ENCODE measurements around the gene FMNL2. TPM values are rescaled to one million over a fixed set of nuclear protein-coding genes. Genes with fewer than 3 reads are reported as not detected.
"Not testable (repeated sequence)": the region's sequence is repeated elsewhere in the genome, so short reads cannot be mapped to it uniquely, and the experiment has no call there.

Gene FMNL2
- total RNA-seq, 4 donors from 2014 or later, result 37.7 to 60.9 (median 52.1) TPM

GRCh38 chr2:152320814-152321213, 14.2 kb upstream of the FMNL2 start:
- WGBS, 2 donors, result 87 to 91% methylated on average over 5 of the region's 5 CpGs
- H3K27me3 ChIP-seq, result no peaks in the 10 kb centered on the region
- H3K4me1 ChIP-seq, result no peaks in the 10 kb centered on the region
- no peak for TF ChIP-seq POLR2A (IDR thresholded peaks at IDR 0.05)
- no peak for TF ChIP-seq CTCF (IDR thresholded peaks at IDR 0.05)
- intact Hi-C loops (cut with DNase I), result no loop called here
- no peaks in the 10 kb centered on the region for H3K36me3 ChIP-seq
- H3K9me3 ChIP-seq, result no peaks in the 10 kb centered on the region
- no peak for DNase-seq
- H3K4me3 ChIP-seq (replicated peaks in 1 of 3), result no peak overlapping the region
- H3K27ac ChIP-seq, result no peak overlapping the region

GRCh38 chr2:152322222-152322621, 12.8 kb upstream of the FMNL2 start:
- no peak overlapping the region for H3K27ac ChIP-seq
- no peaks in the 10 kb centered on the region for H3K9me3 ChIP-seq
- no peaks in the 10 kb centered on the region for H3K27me3 ChIP-seq
- no peak overlapping the region for H3K4me3 ChIP-seq (replicated peaks in 1 of 3)
- H3K36me3 ChIP-seq, result no peaks in the 10 kb centered on the region
- TF ChIP-seq POLR2A (IDR thresholded peaks at IDR 0.05) (no peak), CTCF (IDR thresholded peaks at IDR 0.05) (no peak)
- WGBS, 2 donors, result 91 to 92% methylated on average over 4 of the region's 4 CpGs
- no peaks in the 10 kb centered on the region for H3K4me1 ChIP-seq
- DNase-seq, result no peak
- intact Hi-C loops (cut with DNase I), result no loop called here

DNA sequence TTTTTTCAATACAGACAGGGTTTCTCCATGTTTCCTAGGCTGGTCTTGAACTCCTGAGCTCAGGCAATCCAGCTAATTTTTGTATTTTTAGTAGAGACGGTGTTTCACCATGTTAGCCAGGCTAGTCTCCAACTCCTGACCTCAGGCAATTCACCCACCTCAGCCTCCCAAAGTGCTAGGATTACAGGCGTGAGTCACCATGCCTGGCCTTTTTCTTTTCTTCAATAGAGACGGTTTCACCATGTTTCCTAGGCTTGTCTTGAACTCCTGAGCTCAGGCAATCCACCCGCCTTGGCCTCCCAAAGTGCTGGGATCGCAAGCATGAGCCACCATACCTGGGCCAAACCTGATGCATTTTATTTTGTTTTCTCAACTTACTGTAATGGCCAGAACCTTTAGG, 9.8 kb upstream of the FMNL2 start:
- DNase-seq; H3K4me3 ChIP-seq (replicated peaks in 1 of 3); intact Hi-C loops (cut with DNase I); H3K27ac ChIP-seq; H3K27me3 ChIP-seq; H3K36me3 ChIP-seq; H3K4me1 ChIP-seq; H3K9me3 ChIP-seq: not testable (repeated sequence)
- WGBS, 2 donors, result 92 to 95% methylated on average over 5 of the region's 5 CpGs

DNA sequence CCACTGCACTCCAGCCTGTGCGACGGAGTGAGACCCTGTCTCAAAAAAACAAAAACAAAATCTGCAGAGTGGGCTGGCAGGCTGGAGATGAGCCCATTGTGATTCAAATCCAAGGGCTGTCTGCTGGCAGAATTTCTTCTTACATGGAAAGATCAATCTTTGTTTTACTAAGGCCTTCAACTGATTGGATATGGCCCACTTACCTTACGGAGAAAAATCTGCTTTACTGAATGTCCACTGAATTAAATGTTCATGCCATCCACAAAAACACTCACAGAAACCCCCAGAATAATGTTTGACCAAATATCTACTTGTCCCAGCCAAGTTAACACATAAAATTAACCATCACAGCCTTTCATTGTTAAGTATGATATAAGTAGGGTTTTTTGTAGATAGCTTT, 8.3 kb upstream of the FMNL2 start:
- Histone ChIP-seq H3K27ac (no peak overlapping the region), H3K9me3 (no peaks in the 10 kb centered on the region), H3K27me3 (no peaks in the 10 kb centered on the region), H3K36me3 (no peaks in the 10 kb centered on the region), H3K4me3 (replicated peaks in 1 of 3) (no peak overlapping the region), H3K4me1 (no peaks in the 10 kb centered on the region)
- 93 to 94% methylated on average over 3 of the region's 3 CpGs for WGBS, 2 donors
- intact Hi-C loops (cut with DNase I), result no loop called here
- TF ChIP-seq POLR2A (IDR thresholded peaks at IDR 0.05) (no peak), CTCF (IDR thresholded peaks at IDR 0.05) (no peak)
- no peak for DNase-seq

DNA sequence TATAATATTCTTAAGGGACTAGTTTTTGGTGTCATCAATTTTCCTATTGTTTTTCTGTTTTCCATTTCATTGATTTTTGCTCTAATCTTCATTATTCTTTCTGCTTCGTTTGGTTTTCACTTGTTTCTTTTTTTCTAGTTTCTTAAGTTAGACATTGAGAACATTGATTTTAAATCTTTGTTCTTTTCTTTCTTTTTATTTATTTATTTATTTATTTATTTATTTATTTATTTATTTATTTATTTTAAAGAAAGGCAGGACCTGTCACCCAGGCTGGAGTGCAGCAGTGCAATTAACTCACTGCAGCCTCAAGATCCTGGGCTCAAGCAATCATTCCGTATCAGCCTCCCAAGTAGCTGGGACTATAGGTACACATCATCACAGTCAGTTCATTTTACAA, 7.0 kb upstream of the FMNL2 start:
- Histone ChIP-seq H3K36me3 (no peaks in the 10 kb centered on the region), H3K9me3 (no peaks in the 10 kb centered on the region), H3K4me3 (replicated peaks in 1 of 3) (no peak overlapping the region), H3K27ac (no peak overlapping the region), H3K27me3 (no peaks in the 10 kb centered on the region), H3K4me1 (no peaks in the 10 kb centered on the region)
- intact Hi-C loops (cut with DNase I), result no loop called here
- 93 to 94% methylated on average over 2 of the region's 2 CpGs for WGBS, 2 donors
- no peak for DNase-seq
- TF ChIP-seq POLR2A (IDR thresholded peaks at IDR 0.05), result no peak
- no peak for TF ChIP-seq CTCF (IDR thresholded peaks at IDR 0.05)

All from thyroid gland (tissue), 4 donors.